ENCODE measurements around the gene TOM1L2.

The TOM1L2 gene

DNA sequence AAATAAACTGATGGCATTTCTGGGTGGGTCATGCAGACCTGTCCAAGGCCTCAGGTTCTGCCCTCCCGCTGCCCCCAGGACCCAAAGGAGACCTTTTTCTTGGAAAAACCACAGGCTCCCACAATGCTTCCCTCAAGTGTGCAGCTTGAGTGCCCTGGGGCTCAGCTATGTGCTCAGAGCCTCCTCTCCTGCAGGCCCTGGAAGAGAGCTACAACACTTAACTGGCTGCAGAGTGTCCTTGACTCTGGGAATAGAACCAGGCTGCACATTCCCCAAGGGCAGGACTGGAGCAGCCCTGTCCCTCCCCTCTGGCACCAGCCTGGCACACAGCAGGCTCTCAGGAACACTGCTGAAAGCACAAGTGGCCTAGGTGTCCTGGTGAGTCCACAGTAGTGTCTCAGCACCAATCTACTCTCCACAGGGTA lies 130.6 kb downstream of the TOM1L2 start:
- peaks cover 2% of the 10 kb centered on the region for H3K79me2 ChIP-seq (ENCODE audit: control insufficient read depth, insufficient read depth, low read length, unreplicated experiment)
- H2AFZ ChIP-seq (ENCODE audit: low read length, unreplicated experiment): no peak overlapping the region
- no peaks in the 10 kb centered on the region for H3K36me3 ChIP-seq (ENCODE audit: insufficient read depth, low read length)
- no peaks in the 10 kb centered on the region for H3K27me3 ChIP-seq (ENCODE audit: insufficient read depth, low read length)
- H3K4me1 ChIP-seq (ENCODE audit: control insufficient read depth, insufficient read depth, low read length, unreplicated experiment): peaks cover 40% of the 10 kb centered on the region
- no peak overlapping the region for H3K4me3 ChIP-seq (ENCODE audit: low read depth, low read length)
- H3K27ac ChIP-seq (ENCODE audit: low read depth, low read length): peak overlapping the region; percentile 97; the same call in 1 of the 2 replicates

DNA sequence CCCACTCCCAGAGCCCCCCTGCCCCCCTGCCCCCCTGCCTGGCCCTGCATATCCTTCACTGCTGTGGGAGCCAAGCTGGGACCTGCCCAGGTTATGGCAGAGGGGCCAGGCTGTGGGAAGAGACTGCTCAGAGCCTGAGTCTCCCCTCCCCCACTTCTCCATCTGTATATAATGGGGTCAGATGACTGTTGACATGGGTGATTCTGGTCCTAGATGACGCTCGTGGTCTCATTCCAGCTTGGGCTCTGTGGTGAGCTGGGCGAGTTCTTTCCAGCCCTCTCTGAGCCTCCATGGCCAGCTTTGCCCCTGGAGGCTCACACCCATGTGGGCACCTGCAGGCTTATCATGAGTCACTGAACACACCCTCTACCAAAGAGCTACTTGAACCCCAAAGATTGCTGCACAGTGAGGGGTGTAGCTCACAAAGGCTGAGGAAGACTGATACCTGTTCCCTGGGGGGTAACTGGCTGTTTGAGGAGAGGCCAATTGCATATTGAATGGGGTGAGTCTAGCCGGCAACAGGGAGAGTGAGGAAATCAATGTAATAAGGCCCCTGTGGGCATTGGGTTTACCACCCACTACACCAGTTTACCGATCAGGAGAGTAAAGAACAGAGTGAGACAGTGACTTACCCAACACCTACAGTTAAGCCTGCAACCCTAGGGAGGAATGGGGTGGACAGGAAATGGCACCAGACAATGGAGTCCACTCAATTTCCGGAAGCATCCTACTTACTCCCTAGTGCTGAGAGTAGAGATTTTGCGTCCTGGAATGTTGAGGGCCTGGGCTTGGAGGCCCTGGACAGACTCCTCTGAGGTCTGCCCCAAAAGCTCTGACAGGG lies 131.2 kb downstream of the TOM1L2 start:
- H3K4me3 ChIP-seq (ENCODE audit: low read depth, low read length): peak overlapping the region; percentile 76
- no peak overlapping the region for H2AFZ ChIP-seq (ENCODE audit: low read length, unreplicated experiment)
- H3K79me2 ChIP-seq (ENCODE audit: control insufficient read depth, insufficient read depth, low read length, unreplicated experiment): peaks cover 2% of the 10 kb centered on the region
- no peaks in the 10 kb centered on the region for H3K36me3 ChIP-seq (ENCODE audit: insufficient read depth, low read length)
- H3K27ac ChIP-seq (ENCODE audit: low read depth, low read length): peak overlapping the region; percentile 97
- peaks cover 40% of the 10 kb centered on the region for H3K4me1 ChIP-seq (ENCODE audit: control insufficient read depth, insufficient read depth, low read length, unreplicated experiment)
- no peaks in the 10 kb centered on the region for H3K27me3 ChIP-seq (ENCODE audit: insufficient read depth, low read length)

DNA sequence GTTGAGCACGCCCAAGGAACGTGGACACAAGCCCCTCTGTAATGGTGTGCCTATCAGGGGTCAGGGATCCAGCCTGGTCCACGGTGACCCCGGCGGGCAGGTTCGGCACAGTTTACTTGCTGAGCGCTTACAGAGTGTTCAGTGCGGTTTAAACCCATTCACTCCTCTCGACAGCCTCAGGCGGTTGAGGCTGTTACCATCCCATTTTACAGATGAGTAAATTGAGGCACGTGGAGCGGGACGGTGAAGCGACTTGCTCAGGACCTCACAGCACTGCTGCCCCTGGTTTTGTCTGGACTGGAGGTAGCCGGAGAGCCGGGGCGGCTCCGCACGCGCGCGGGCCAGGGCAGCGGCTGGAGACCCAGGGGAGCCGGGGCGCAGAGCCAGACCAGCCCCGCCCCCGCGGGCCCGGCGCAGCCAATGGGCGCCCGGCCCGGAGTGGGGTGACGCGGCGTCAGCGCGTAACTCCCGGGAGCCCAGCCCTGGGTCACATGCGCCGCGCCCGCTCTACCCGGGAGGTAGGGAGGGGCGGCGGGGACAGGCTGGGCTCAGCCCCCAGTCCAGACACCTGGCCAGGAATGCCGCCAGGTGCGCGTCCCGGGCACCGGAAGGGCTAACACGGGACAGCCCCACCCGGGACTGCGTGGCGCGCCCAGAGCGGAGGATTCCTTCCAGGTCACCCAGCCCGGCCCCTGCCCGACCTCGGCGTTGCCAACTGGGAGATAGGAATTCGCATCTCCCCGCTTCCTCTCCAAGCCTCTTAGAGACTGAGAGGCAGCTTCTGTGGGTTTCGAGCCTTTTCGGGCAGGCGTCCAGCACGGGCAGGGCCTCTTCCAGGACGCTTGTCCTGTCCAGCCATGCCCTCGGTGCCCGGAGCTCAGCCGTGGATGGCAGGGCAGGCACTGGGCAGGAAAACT lies 132.2 kb downstream of the TOM1L2 start:
- H3K27me3 ChIP-seq (ENCODE audit: insufficient read depth, low read length): no peaks in the 10 kb centered on the region
- H3K27ac ChIP-seq (ENCODE audit: low read depth, low read length): peak overlapping the region; percentile 97
- no peaks in the 10 kb centered on the region for H3K36me3 ChIP-seq (ENCODE audit: insufficient read depth, low read length)
- H2AFZ ChIP-seq (ENCODE audit: low read length, unreplicated experiment): no peak overlapping the region
- H3K79me2 ChIP-seq (ENCODE audit: control insufficient read depth, insufficient read depth, low read length, unreplicated experiment): peaks cover 11% of the 10 kb centered on the region
- peaks cover 49% of the 10 kb centered on the region for H3K4me1 ChIP-seq (ENCODE audit: control insufficient read depth, insufficient read depth, low read length, unreplicated experiment)
- H3K4me3 ChIP-seq (ENCODE audit: low read depth, low read length): peak overlapping the region; percentile 76

DNA sequence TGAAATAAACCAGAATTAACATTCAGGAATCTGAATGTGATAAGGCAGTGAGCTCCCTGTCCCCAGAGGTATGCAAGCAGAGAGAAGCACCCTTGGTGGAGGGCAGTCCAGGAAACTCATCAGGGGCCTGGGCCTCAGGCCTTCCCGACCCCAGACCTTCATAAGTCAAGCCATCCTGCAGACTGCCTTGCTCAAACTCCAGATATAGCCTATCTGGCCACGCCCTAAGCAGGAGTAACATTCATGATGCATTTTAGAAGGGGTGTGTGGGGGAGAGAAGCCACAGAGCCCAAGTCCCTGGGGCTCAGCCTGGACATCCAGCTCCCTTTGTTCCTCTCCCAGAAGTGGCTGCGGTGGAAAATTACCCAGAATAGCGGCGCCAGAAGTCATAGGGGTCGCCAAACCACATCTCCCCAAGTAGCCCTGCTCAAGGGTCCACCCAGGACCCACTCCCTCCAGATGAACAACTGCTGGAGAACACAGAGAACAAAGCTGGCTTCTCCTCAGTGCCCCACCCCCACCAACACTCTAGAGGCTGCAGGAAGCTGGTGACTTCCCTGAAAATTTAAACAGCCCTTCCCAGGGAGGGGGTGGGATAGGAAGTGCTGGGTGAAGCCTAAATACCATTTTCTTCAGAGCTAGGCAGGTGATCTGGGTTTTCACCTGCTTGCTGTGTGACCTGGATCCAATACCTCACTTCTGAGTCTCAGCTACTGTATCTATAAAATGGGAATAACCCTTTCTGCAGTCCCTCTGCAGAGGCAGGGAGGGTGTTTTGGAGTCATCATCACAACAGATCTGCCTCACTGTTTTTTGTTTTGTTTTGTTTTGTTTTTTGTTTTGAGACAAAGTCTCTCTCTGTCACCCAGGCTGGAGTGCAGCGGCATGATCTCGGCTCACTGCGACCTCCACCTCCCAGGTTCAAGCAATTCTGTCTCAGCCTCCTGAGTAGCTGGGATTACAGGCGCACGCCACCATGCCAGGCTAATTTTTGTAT lies 133.9 kb downstream of the TOM1L2 start:
- Histone ChIP-seq H3K36me3 (ENCODE audit: insufficient read depth, low read length) (no peaks in the 10 kb centered on the region), H3K4me3 (ENCODE audit: low read depth, low read length) (no peak overlapping the region), H3K79me2 (ENCODE audit: control insufficient read depth, insufficient read depth, low read length, unreplicated experiment) (peaks cover 26% of the 10 kb centered on the region), H3K27ac (ENCODE audit: low read depth, low read length) (peak overlapping the region; percentile 90), H3K27me3 (ENCODE audit: insufficient read depth, low read length) (no peaks in the 10 kb centered on the region), H2AFZ (ENCODE audit: low read length, unreplicated experiment) (no peak overlapping the region), H3K4me1 (ENCODE audit: control insufficient read depth, insufficient read depth, low read length, unreplicated experiment) (peaks cover 58% of the 10 kb centered on the region)

DNA sequence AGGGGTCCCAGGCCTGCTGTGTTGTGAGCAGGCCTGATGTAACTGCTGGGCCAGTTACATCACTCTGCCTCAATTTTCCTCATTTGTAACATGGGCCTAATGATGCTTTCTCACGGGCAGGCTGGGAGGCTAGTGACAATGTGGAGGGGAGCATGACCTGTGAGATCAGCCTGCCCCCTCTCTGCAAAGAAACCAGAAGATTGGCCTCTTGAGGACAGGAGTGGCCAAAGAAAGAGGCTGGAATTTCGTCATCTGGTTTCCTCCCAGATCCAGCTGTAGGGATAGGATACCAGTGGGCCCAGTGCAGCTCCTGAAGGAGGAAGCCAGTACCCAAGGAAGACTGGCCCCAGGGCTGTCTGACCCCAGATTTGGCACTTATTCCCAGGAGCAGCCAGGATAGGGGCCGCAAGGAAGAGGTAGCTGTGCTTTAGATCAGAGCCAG lies 134.8 kb downstream of the TOM1L2 start:
- peak overlapping the region; percentile 90 for H3K27ac ChIP-seq (ENCODE audit: low read depth, low read length)
- peaks cover 58% of the 10 kb centered on the region for H3K4me1 ChIP-seq (ENCODE audit: control insufficient read depth, insufficient read depth, low read length, unreplicated experiment)
- H3K79me2 ChIP-seq (ENCODE audit: control insufficient read depth, insufficient read depth, low read length, unreplicated experiment): peaks cover 28% of the 10 kb centered on the region
- no peak overlapping the region for H2AFZ ChIP-seq (ENCODE audit: low read length, unreplicated experiment)
- H3K27me3 ChIP-seq (ENCODE audit: insufficient read depth, low read length): no peaks in the 10 kb centered on the region
- peak overlapping the region; percentile 87 for H3K4me3 ChIP-seq (ENCODE audit: low read depth, low read length)
- no peaks in the 10 kb centered on the region for H3K36me3 ChIP-seq (ENCODE audit: insufficient read depth, low read length)

DNA sequence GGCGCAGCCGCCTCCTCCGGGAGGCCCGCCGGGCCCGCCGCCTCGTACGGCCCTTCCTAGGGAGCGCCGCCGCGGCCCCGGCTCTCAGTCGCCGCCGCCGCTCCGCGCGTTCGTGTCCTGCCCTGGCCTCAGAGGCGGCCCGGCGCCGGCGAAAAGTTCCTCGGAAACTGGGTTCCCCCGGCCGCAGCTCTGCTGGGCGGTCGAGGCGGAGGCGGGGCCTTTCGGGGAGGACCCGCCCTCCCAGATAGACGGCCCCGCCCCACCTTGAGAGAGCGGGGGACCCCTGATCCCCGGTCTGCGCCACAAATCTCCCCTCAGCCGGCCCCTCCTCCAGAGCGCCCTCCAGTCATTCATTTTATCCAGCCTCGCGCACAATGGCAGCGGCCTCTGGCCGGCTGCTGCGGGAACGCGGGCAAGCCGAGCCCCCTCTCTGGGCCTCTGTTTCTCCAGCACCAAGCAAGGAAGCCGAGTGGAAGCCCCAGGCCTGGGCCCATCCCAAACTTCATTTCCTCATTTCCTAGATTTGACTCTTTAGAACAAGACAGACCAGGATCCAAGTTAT lies 135.3 kb downstream of the TOM1L2 start, which contains the start of gene SREBF1:
SREBF1 (minus strand) TSS at position 169 of the 562 bp plus-strand sequence. CDS start 169 bp downstream, outside the sequence.
- peak within 1 kb of the TSS; percentile 36 for H2AFZ ChIP-seq (ENCODE audit: low read length, unreplicated experiment)
- no peaks in the 10 kb centered on the region for H3K27me3 ChIP-seq (ENCODE audit: insufficient read depth, low read length)
- peak within 1 kb of the TSS; percentile 87 for H3K4me3 ChIP-seq (ENCODE audit: low read depth, low read length)
- H3K79me2 ChIP-seq (ENCODE audit: control insufficient read depth, insufficient read depth, low read length, unreplicated experiment): peaks cover 33% of the 10 kb centered on the region
- peaks cover 58% of the 10 kb centered on the region for H3K4me1 ChIP-seq (ENCODE audit: control insufficient read depth, insufficient read depth, low read length, unreplicated experiment)
- 0 out of 2 replicates have a peak, but pooled peaks cover 5% of the 10 kb centered on the region for H3K36me3 ChIP-seq (ENCODE audit: insufficient read depth, low read length)
- H3K27ac ChIP-seq (ENCODE audit: low read depth, low read length): peak within 1 kb of the TSS; percentile 90

DNA sequence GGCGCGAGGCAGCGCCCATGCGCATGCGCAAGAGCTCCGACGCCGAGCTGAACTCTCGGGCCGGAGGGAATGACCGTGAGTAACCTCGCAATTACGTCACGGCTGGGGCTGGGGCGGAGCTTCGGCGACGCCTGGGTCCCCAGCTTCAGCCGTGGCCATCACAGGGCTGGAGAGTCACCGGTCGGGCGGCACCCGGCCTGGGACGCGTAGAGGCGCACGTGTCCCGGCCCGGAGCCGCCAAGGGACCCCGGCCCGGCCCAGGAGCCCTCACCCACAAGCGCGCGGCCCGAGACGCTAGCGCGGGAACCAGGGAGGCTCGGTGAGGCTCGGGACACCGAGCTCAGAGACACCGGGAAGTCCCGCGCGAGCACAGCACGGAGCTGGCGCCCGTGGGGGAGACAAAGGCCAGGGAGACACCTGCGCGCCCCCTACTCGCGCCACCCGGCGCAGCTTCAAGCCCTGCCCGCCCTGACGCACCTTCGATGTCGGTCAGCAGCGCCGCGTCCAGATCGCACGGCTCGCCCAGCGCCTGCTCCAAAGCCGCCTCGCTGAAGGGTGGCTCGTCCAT lies 135.9 kb downstream of the TOM1L2 start:
- Histone ChIP-seq H3K36me3 (ENCODE audit: insufficient read depth, low read length) (0 out of 2 replicates have a peak, but pooled peaks cover 6% of the 10 kb centered on the region), H2AFZ (ENCODE audit: low read length, unreplicated experiment) (peak overlapping the region; percentile 20), H3K27ac (ENCODE audit: low read depth, low read length) (peak overlapping the region; percentile 90), H3K27me3 (ENCODE audit: insufficient read depth, low read length) (no peaks in the 10 kb centered on the region), H3K4me3 (ENCODE audit: low read depth, low read length) (peak overlapping the region; percentile 87), H3K4me1 (ENCODE audit: control insufficient read depth, insufficient read depth, low read length, unreplicated experiment) (peaks cover 57% of the 10 kb centered on the region), H3K79me2 (ENCODE audit: control insufficient read depth, insufficient read depth, low read length, unreplicated experiment) (peaks cover 38% of the 10 kb centered on the region)

DNA sequence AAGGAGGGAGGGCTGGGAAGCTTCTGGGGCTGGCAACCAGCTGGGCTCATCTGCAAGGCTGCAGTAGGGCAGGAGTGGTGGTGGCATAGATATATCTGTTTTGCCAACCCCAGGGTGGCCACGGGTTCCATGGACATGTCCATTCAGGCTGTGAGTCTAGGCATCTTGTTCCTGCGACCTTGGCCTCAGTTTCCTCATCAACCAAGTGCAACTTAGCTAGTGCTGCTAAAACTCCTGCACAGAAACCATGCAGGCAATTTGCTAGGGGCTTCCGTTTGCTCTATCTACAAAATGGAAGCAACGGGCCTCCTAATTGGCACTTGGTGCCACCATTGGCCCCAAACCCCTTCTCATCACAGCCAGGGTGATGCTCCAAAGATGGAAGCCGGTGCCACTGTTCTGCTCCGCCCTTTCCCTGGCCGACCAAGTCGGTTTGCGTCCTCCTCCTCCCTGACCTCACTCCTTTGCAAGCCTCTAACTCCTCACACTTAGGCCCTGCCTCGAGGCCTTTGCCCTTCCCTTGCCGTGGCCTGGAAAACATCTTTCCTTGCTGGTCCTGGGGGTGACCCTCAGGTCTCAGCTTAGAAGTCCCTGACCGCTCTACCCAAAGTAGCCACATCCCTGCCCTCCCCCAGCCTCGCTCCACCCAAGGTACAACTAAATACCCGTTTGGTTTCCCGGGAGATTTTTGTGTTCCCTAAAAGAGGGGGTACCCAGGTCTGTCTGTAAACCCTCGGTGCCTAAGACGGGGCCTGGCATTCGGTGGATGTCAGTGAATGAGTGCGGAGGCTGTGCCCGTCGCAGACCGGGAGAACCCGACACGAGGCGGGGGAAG lies 136.6 kb downstream of the TOM1L2 start:
- Histone ChIP-seq H3K4me1 (ENCODE audit: control insufficient read depth, insufficient read depth, low read length, unreplicated experiment) (peaks cover 50% of the 10 kb centered on the region), H3K36me3 (ENCODE audit: insufficient read depth, low read length) (0 out of 2 replicates have a peak, but pooled peaks cover 6% of the 10 kb centered on the region), H3K79me2 (ENCODE audit: control insufficient read depth, insufficient read depth, low read length, unreplicated experiment) (peaks cover 42% of the 10 kb centered on the region), H3K27ac (ENCODE audit: low read depth, low read length) (peak overlapping the region; percentile 90), H3K4me3 (ENCODE audit: low read depth, low read length) (peak overlapping the region; percentile 87), H2AFZ (ENCODE audit: low read length, unreplicated experiment) (peak overlapping the region; percentile 36), H3K27me3 (ENCODE audit: insufficient read depth, low read length) (no peaks in the 10 kb centered on the region)

DNA sequence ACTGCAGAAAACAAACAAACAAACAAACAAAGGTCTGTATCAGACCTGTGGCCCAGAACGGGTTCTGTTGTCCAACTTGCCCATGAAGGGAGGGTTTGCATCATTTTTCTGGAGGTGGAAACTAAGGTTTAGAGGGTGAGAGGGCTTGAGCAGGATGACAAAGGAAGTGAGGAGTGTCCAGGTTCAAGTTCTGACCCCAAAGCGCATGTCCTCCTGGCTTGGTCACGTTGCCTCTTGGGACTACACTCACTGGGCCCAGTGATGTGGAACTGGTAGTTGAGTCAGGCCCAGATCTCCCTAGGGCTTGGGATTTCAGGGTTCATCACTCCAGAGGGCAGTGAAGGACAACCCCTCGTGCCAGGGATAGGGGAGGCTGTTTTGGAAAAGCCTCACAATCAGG lies 137.2 kb downstream of the TOM1L2 start:
- Histone ChIP-seq H2AFZ (ENCODE audit: low read length, unreplicated experiment) (no peak overlapping the region), H3K27me3 (ENCODE audit: insufficient read depth, low read length) (no peaks in the 10 kb centered on the region), H3K27ac (ENCODE audit: low read depth, low read length) (peak overlapping the region; percentile 90), H3K4me1 (ENCODE audit: control insufficient read depth, insufficient read depth, low read length, unreplicated experiment) (peaks cover 47% of the 10 kb centered on the region), H3K79me2 (ENCODE audit: control insufficient read depth, insufficient read depth, low read length, unreplicated experiment) (peaks cover 47% of the 10 kb centered on the region), H3K36me3 (ENCODE audit: insufficient read depth, low read length) (0 out of 2 replicates have a peak, but pooled peaks cover 6% of the 10 kb centered on the region), H3K4me3 (ENCODE audit: low read depth, low read length) (peak overlapping the region; percentile 87)

Data from ACC112 (cell line).